ENCODE measurements around the gene SMYD3.

SMYD3 gene

GRCh38 chr1:245895455-245895959 is 611.6 kb downstream of the SMYD3 start:
- no peak for DNase-seq (ENCODE audit: low read depth)
- H3K4me3 ChIP-seq (ENCODE audit: low read depth, low read length) = no peak overlapping the region

DNA sequence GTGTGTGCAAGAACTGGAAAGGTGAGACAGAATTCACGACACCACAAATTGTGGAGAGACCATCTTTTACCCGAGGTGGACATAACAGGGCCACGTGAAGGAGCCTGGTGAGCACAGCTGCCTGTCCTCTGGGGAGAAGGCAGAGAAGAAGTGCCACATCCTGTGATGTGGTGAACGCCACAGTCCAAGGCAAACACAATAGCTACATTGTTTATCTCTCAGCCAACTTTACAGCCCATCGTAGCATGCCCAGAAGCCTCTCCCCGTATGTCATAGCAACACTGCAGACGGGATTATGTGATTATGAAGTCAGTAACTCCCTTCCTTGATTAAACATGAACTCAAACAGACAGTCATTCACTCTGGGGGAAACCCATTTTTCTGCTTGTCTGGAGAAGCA is 612.2 kb downstream of the SMYD3 start:
- DNase-seq (ENCODE audit: low read depth) = no peak
- no peak overlapping the region for H3K4me3 ChIP-seq (ENCODE audit: low read depth, low read length)

- no peak for DNase-seq (ENCODE audit: low read depth)
- no peak overlapping the region for H3K4me3 ChIP-seq (ENCODE audit: low read depth, low read length)
Measured at GRCh38 chr1:245893025-245893424, 614.1 kb downstream of the SMYD3 start.

- no peak overlapping the region for H3K4me3 ChIP-seq (ENCODE audit: low read depth, low read length)
- no peak for DNase-seq (ENCODE audit: low read depth)
Measured at GRCh38 chr1:245888809-245889208, 618.3 kb downstream of the SMYD3 start.

DNA sequence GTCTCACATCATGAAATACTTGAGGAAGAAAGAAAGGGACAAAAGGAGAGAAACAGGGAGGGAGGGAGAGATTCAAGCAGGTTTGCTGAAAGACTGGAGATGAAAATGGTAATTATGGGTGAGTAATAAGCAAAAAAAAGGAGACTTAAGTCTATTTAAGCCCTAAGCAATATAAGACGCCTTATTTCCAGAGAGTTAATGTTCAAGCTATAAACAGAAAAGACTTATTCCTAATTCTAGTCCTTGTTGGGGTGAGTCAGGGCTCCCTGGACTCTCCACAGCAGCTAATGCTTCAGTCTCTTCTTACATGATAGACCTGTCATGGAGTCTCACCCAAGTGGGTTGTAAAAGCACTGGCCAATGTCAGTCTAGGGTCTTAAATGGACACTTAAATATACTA is 619.2 kb downstream of the SMYD3 start:
- DNase-seq (ENCODE audit: low read depth) = no peak
- H3K4me3 ChIP-seq (ENCODE audit: low read depth, low read length) = no peak overlapping the region

- H3K4me3 ChIP-seq (ENCODE audit: low read depth, low read length) = no peak overlapping the region
- DNase-seq (ENCODE audit: low read depth) = no peak
Measured at GRCh38 chr1:245881767-245882391, 625.2 kb downstream of the SMYD3 start.

DNA sequence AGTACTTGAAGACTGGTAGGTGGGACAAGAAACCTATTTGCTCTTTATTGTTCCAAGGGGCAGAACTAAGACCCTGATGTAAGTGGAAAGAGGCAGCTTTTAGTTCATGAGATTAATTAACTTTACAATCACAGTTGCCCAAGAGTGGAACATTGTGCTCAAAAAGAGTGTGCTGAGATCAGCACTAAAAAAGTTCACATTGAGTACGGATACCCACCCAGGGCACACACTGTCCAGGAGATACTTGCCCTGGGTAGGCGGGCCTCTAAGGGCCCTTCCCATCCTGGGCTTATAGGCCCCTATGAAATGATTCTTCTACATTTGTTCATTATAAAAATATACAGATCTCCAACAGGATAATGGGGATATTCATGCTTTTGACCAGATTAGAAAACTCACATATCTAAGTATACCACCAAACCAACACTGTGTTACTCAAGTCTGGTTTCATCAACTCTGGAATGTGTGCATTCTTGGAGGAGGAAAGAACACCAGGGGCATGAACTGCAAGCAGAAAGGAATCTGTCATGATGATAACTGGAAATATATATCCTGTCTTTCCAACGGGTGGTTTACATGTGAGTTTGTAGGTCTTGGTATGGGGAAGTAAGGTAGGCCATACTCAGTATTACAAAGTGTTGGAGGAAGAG is 626.2 kb downstream of the SMYD3 start:
- H3K4me3 ChIP-seq (ENCODE audit: low read depth, low read length) = no peak overlapping the region
- DNase-seq (ENCODE audit: low read depth) = peak; percentile 88

DNA sequence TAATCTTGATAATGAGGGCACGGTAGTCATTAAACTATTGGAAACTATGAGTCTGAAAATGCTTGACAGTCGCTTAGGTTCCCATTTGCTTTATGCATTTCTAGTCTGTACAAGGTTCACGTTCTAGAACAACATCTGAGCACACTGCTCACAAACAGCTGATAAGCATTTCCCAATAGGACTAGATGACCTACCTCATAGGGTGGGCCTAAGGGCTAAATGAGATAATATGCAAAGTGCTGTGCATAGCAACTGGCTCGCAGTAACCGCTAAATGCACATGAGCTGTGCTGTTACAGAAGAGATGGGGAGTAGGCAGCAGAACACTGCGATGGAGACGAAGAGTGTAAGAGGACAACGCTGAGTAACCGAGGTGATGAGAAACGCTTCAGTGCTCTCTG is 628.0 kb downstream of the SMYD3 start:
- H3K4me3 ChIP-seq (ENCODE audit: low read depth, low read length) = no peak overlapping the region
- no peak for DNase-seq (ENCODE audit: low read depth)

DNA sequence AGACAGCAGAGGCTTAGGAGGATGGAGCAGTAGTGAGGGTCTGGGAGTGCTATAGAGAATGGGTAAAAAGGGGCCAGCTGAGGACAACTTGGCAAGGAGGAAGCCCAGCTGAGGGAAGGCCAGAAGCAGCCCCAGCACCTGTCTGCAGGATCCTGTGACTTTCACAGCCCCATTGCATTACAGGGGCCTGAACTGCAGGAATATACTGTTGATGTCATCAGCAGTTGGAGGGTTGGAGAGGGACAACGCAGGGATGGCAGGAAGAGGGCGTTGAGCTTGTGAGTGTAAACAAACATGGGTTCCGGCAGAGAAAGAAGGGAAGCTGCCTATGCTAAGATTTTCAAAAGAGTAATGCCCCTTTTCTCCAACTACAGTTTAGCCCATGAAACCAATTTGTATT is 628.5 kb downstream of the SMYD3 start:
- H3K4me3 ChIP-seq (ENCODE audit: low read depth, low read length) = no peak overlapping the region
- DNase-seq (ENCODE audit: low read depth) = no peak

DNA sequence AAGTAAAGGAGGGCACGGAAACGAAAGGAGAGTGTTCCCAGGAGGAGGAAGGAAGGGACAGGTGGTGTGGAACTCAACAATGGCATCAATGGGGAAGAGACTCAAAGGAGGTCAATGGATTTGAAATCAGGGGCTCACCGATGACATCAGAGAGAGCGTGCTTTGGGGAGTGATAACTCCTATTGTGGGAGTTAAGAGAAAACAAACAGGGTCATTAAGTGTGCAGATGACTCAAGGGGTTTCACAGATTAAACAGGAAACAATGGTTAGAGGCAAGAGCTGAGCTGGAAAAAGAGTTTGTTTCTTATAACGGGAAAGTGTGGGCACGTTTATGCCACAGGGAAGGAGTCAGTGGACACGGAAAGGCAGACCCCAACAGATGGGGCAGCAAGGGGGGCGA is 629.1 kb downstream of the SMYD3 start:
- no peak overlapping the region for H3K4me3 ChIP-seq (ENCODE audit: low read depth, low read length)
- DNase-seq (ENCODE audit: low read depth) = no peak

- DNase-seq (ENCODE audit: low read depth) = no peak
- no peak overlapping the region for H3K4me3 ChIP-seq (ENCODE audit: low read depth, low read length)
Measured at GRCh38 chr1:245876586-245876985, 630.5 kb downstream of the SMYD3 start.

GRCh38 chr1:245875581-245876261 is 631.4 kb downstream of the SMYD3 start:
- H3K4me3 ChIP-seq (ENCODE audit: low read depth, low read length) = no peak overlapping the region
- no peak for DNase-seq (ENCODE audit: low read depth)

- peak; percentile 99 for DNase-seq (ENCODE audit: low read depth)
- H3K4me3 ChIP-seq (ENCODE audit: low read depth, low read length) = no peak overlapping the region
Measured at GRCh38 chr1:245874942-245875580, 632.0 kb downstream of the SMYD3 start.

- H3K4me3 ChIP-seq (ENCODE audit: low read depth, low read length) = no peak overlapping the region
- DNase-seq (ENCODE audit: low read depth) = no peak
Measured at GRCh38 chr1:245873883-245874671, 633.0 kb downstream of the SMYD3 start.

DNA sequence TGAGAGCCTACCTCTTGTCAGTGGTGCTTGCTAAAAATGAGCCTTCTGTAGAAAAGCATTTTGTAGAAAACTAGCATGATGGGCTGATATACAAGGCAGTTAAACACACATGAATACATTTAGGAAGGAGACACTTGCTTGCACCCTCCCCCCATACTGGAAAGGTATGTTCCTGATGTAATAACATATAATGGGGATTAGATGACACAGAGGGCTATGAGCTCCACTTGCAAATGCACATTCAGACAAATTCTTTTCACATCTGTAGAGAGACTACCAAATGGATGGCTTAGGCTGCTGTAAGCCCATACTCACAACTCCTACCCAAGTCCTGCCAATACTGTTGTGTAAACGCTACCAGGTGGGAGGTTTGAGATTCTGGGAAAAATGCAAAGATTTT is 634.0 kb downstream of the SMYD3 start:
- DNase-seq (ENCODE audit: low read depth) = no peak
- H3K4me3 ChIP-seq (ENCODE audit: low read depth, low read length) = no peak overlapping the region

DNA sequence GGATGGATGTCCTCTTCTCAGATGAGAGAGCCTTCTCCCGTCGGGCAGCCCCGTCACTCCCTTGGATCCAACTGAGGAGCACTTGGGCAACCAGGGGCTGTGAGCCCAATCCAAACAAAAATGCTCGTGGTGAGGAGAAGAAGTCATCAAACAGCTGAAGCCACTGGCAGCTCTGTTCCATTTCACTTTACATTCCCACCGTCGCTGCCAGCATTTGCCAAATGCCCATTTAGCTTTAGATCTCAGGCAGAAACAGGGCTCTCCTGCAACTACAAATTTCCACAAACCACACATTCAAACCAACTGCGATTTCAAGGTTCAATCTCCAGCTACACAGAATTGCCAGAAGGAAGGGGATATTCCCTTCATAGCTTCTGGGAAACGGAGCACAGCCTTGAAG is 634.6 kb downstream of the SMYD3 start:
- DNase-seq (ENCODE audit: low read depth) = no peak

GRCh38 chr1:245871915-245872314 is 635.2 kb downstream of the SMYD3 start:
- DNase-seq (ENCODE audit: low read depth) = no peak
- no peak overlapping the region for H3K4me3 ChIP-seq (ENCODE audit: low read depth, low read length)

More for the DNA sequence above, 634.6 kb downstream of the SMYD3 start:
- no peak overlapping the region for H3K4me3 ChIP-seq (ENCODE audit: low read depth, low read length)

GRCh38 chr1:245871191-245871590 is 635.9 kb downstream of the SMYD3 start:
- DNase-seq (ENCODE audit: low read depth) = no peak
- no peak overlapping the region for H3K4me3 ChIP-seq (ENCODE audit: low read depth, low read length)

GRCh38 chr1:245870698-245871097 is 636.4 kb downstream of the SMYD3 start:
- no peak overlapping the region for H3K4me3 ChIP-seq (ENCODE audit: low read depth, low read length)
- no peak for DNase-seq (ENCODE audit: low read depth)

DNA sequence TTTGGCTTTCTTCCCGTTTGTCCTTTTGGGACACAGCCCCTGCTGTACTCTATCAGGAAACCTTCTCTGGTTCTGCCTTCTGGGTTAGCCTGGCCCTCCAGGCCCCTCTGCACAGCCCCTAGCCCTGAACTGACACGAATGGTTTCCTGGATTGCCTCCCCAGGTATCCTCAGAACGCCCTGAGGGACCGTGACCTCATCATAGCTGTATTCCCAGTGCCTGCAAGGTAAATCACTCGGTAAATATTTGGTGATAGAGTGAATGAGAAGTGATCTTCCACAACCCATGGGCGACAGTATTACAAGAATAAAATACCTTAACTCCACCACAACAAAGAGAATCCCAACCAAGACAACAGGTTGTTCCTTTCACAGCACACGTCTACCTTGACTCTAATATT is 637.2 kb downstream of the SMYD3 start:
- no peak for DNase-seq (ENCODE audit: low read depth)
- no peak overlapping the region for H3K4me3 ChIP-seq (ENCODE audit: low read depth, low read length)

All from skeletal muscle cell (primary cell).